HepG2 (cell line): Measurements from ENCODE around the gene CPNE2. TPM values are rescaled to one million over a fixed set of nuclear protein-coding genes. Genes with fewer than 3 reads are reported as not detected.

Experiments used
- ATAC-seq: fragments of 200-7000 bp; cut with Tn5 transposase; 3 replicates; pipeline ENCODE4 v1.9.1; 2020; ENCODE audit warnings: mild to moderate bottlenecking, moderate library complexity
- BruUV-seq: library from RNA; stranded (reverse); fragments of 400-500 nt; replicated peaks from 2 replicates; lab custom pipeline; 2021; lab: Mats Ljungman, UMichigan
- CTCF ChIA-PET: fragments of 300-600 bp; formaldehyde crosslinking; extraction: SDS; loops from one replicate; lab custom pipeline; 2021; ENCODE audit warnings: low total read pairs, inconsistent platforms, low intra/inter-chr PET ratio; lab: Yijun Ruan, JAX
- POLR2A ChIA-PET: fragments of 350-600 bp; sonication (Branson Sonifier 250); formaldehyde crosslinking; loops from one replicate; lab custom pipeline; 2020; ENCODE audit warnings: antibody characterized with exemption, inconsistent platforms; lab: Yijun Ruan, JAX
- DNase-seq: peaks from one replicate; pipeline ENCODE4 v3.0.0-alpha.2; 2015; ENCODE audit warnings: low spot score
- FAIRE-seq: peaks from 3 replicates; lab custom pipeline; 2011; peaks lifted over from hg19 to GRCh38; lab: Jason Lieb, UNC
- H2AFZ ChIP-seq: one replicate; pipeline ENCODE4 v1.6.1; 2011; ENCODE audit warnings: low read length, inconsistent platforms
- H3K27ac ChIP-seq: fragments of 300-600 bp; 3 replicates; pipeline ENCODE4 v1.8.0; 2011; ENCODE audit warnings: mixed run types, mild to moderate bottlenecking, mixed read lengths, low read length, inconsistent platforms; ENCODE audit not compliant: insufficient read depth; ENCODE audit errors: extremely low read length
- H3K27me3 ChIP-seq, 2 experiments: fragments of 200-600 bp in 1 of 2; 2 replicates in 1 of 2; 3 replicates in 1 of 2; pipeline versions ENCODE4 v1.6.0 to v1.8.0; 2011; ENCODE audit warnings: low read length in 2 of 2, mild to moderate bottlenecking in 2 of 2, moderate library complexity in 2 of 2, inconsistent platforms in 1 of 2; ENCODE audit not compliant: insufficient read depth in 2 of 2, control insufficient read depth in 1 of 2
- H3K36me3 ChIP-seq, 2 experiments: fragments of 200-600 bp in 1 of 2; replicated peaks in 1 of 2; 2 replicates in 1 of 2; 3 replicates in 1 of 2; pipeline versions ENCODE4 v1.5.1 to v1.8.0; 2011; ENCODE audit warnings: low read length in 2 of 2, inconsistent platforms in 1 of 2; ENCODE audit not compliant: insufficient read depth in 2 of 2, control insufficient read depth in 1 of 2
- H3K4me1 ChIP-seq: 2 replicates; pipeline ENCODE4 v1.5.1; 2012; ENCODE audit warnings: low read length, inconsistent platforms; ENCODE audit not compliant: insufficient read depth
- H3K4me2 ChIP-seq: 2 replicates; pipeline ENCODE4 v1.6.0; 2011; ENCODE audit warnings: low read depth, low read length, inconsistent platforms
- H3K4me3 ChIP-seq, 3 experiments: fragments of 200-600 bp in 1 of 3; sonication (generic), shearing (Covaris generic) in 1 of 3; replicated peaks in 1 of 3; 2 replicates each; pipeline ENCODE4 v1.5.1; 2011 to 2016; ENCODE audit warnings: low read length in 3 of 3, inconsistent platforms in 2 of 3, low read depth in 2 of 3, mild to moderate bottlenecking in 2 of 3, control low read depth in 1 of 3, mixed read lengths in 1 of 3; ENCODE audit not compliant: insufficient read depth in 1 of 3
- H3K79me2 ChIP-seq: one replicate; pipeline ENCODE4 v1.6.1; 2011; ENCODE audit warnings: low read length, inconsistent platforms; ENCODE audit not compliant: insufficient read depth
- H3K9ac ChIP-seq: 2 replicates; pipeline ENCODE4 v1.6.0; 2011; ENCODE audit warnings: mild to moderate bottlenecking, low read depth, low read length, inconsistent platforms; ENCODE audit not compliant: insufficient read depth
- H3K9me3 ChIP-seq: 2 replicates; pipeline ENCODE4 v1.5.1; 2012; ENCODE audit warnings: mild to moderate bottlenecking, low read length
- H4K20me1 ChIP-seq: 2 replicates; pipeline ENCODE4 v1.6.0; 2011; ENCODE audit warnings: inconsistent platforms, mild to moderate bottlenecking, low read length, moderate library complexity; ENCODE audit not compliant: insufficient read depth
- ZNF318 ChIP-seq: sonication (generic); formaldehyde crosslinking; IDR thresholded peaks from 2 replicates; pipeline ENCODE4 v1.4.0; 2020; ENCODE audit warnings: mild to moderate bottlenecking, missing genetic modification reagents
- WGBS: methylation state at CpG from one replicate; pipeline ENCODE4 v1.1.6; 2017; ENCODE audit warnings: low lambda C conversion rate; 5-methylcytosine and 5-hydroxymethylcytosine counted together
- in situ Hi-C: cut with HindIII; loops from 2 replicates; pipeline ENCODE4 v1.10.0; 2017; ENCODE audit warnings: low pct_unique_long_range_greater_than_20kb; ENCODE audit not compliant: extremely low pct_ligation_motif_present
- intact Hi-C: fragments of 100-400 bp; cut with micrococcal nuclease; formaldehyde crosslinking; loops from one replicate; pipeline ENCODE4 v1.10.0; 2022; ENCODE audit not compliant: unreplicated experiment
- polyA plus RNA-seq, 8 experiments: library from polyadenylated mRNA; depleted of rRNA in 3 of 8; stranded (reverse) in 7 of 8; unstranded in 1 of 8; fragments of >200 nt; fragmentation: Illumina TruSeq in 4 of 8; extraction: Trizol in 4 of 8; gene quantifications; 2 replicates each; pipeline versions ENCODE4 v1.2.1 to v1.2.3, GENCODE V29; 2011 to 2016; ENCODE audit warnings: low read depth in 4 of 8, missing spikeins in 1 of 8, mixed read lengths in 1 of 8; ENCODE audit not compliant: insufficient read depth in 1 of 8
- total RNA-seq, 5 experiments: library from RNA; depleted of rRNA; stranded (reverse); fragments of >200 nt; fragmentation: Illumina TruSeq; extraction: Trizol; gene quantifications; 2 replicates each; pipeline ENCODE4 v1.2.3, GENCODE V29; 2016; ENCODE audit warnings: low read depth in 1 of 5

Gene CPNE2
- total and polyA plus RNA-seq, 2 of the 13 experiments (the other 11 are each of a cell fraction or from before 2014, with no cell fraction given), result 10.6 to 23.3 TPM

GRCh38 chr16:57178196-57178595 is 85.8 kb downstream of the CPNE2 start:
- CTCF ChIA-PET, result no interaction called here
- H3K9ac ChIP-seq, result no peak overlapping the region
- H4K20me1 ChIP-seq, result no peaks in the 10 kb centered on the region
- no peaks in the 10 kb centered on the region; a peak in 2 of 5 replicates for H3K36me3 ChIP-seq
- no peak overlapping the region for H2AFZ ChIP-seq
- POLR2A ChIA-PET, result interaction anchor here (1.6 kb wide), 1 partner anchor 8 kb away, joined by 3 read pairs; the partner anchor contains the start of genes PSME3IP1 and RSPRY1
- intact Hi-C loops, result no loop called here
- peaks cover 26% of the 10 kb centered on the region for H3K4me1 ChIP-seq
- TF ChIP-seq ZNF318 (CRISPR knock-in tag), result no peak
- in situ Hi-C loops, result no loop called here
- FAIRE-seq (no peak), DNase-seq (no peak), ATAC-seq (no peak)
- no peaks in the 10 kb centered on the region for H3K9me3 ChIP-seq
- 94% methylated on average over 3 of the region's 3 CpGs for WGBS
- H3K4me2 ChIP-seq, result no peak overlapping the region
- no peak overlapping the region for H3K4me3 ChIP-seq
- BruUV-seq, result no TSS peak
- H3K27ac ChIP-seq, result no peak overlapping the region
- H3K27me3 ChIP-seq, result no peaks in the 10 kb centered on the region
- H3K79me2 ChIP-seq, result peaks cover 16% of the 10 kb centered on the region
